ENCODE measurements around the gene FBXW11.
"Not testable (repeated sequence)": the region's sequence is repeated elsewhere in the genome, so short reads cannot be mapped to it uniquely, and the experiment has no call there.

FBXW11 gene

GRCh38 chr5:172028167-172028566 is 21.7 kb upstream of the FBXW11 start:
- H3K4me3 ChIP-seq (ENCODE audit: low read depth in 1 of 2, low read length in 2 of 2), result no peak overlapping the region
- H3K4me1 ChIP-seq (ENCODE audit: control insufficient read depth in 1 of 2, insufficient read depth in 2 of 2, low read length in 2 of 2), result no peaks in the 10 kb centered on the region
- no peak overlapping the region for H3K9ac ChIP-seq (ENCODE audit: low read depth in 1 of 2, low read length in 2 of 2)

GRCh38 chr5:172020110-172020786 is 13.8 kb upstream of the FBXW11 start:
- H3K27me3 ChIP-seq (ENCODE audit: control insufficient read depth in 1 of 2, insufficient read depth in 2 of 2, low read length in 2 of 2); H3K9ac ChIP-seq (ENCODE audit: low read depth in 1 of 2, low read length in 2 of 2); H3K36me3 ChIP-seq (ENCODE audit: control insufficient read depth in 1 of 2, insufficient read depth in 2 of 2, low read length in 2 of 2); H3K27ac ChIP-seq (ENCODE audit: low read depth, low read length); H3K4me3 ChIP-seq (ENCODE audit: low read depth in 1 of 2, low read length in 2 of 2); H3K9me3 ChIP-seq (ENCODE audit: control insufficient read depth in 1 of 2, low read length in 2 of 2); H3K4me1 ChIP-seq (ENCODE audit: control insufficient read depth in 1 of 2, insufficient read depth in 2 of 2, low read length in 2 of 2): not testable (repeated sequence)

More at GRCh38 chr5:172028167-172028566, 21.7 kb upstream of the FBXW11 start:
- Histone ChIP-seq H3K9me3 (ENCODE audit: control insufficient read depth in 1 of 2, low read length in 2 of 2) (no peaks in the 10 kb centered on the region), H3K36me3 (ENCODE audit: control insufficient read depth in 1 of 2, insufficient read depth in 2 of 2, low read length in 2 of 2) (no peaks in the 10 kb centered on the region), H3K27ac (ENCODE audit: low read depth, low read length) (no peak overlapping the region), H3K27me3 (ENCODE audit: control insufficient read depth in 1 of 2, insufficient read depth in 2 of 2, low read length in 2 of 2) (no peaks in the 10 kb centered on the region)

GRCh38 chr5:172015346-172015745 is 8.9 kb upstream of the FBXW11 start:
- H3K36me3 ChIP-seq (ENCODE audit: control insufficient read depth in 1 of 2, insufficient read depth in 2 of 2, low read length in 2 of 2), result no peaks in the 10 kb centered on the region

DNA sequence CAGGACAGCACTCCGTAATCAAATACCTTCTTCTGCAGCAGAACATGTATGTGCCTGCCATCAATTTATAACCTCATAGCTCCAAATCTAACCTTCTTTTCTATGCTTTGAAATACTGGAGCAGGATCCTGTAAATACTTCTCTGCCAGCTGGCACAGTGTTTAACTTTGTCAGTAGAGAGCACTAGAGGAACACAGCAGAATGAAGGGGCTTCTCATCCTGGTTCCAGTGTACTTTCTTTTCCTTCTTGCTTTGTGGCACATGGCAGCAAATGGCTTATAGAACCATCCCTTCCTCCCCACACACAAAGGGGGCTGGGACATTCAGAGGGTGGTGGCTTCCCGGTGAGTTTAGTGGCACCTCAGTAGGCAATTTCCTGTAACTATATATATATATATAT is 3.8 kb upstream of the FBXW11 start:
- Histone ChIP-seq H3K36me3 (ENCODE audit: control insufficient read depth in 1 of 2, insufficient read depth in 2 of 2, low read length in 2 of 2) (no peaks in the 10 kb centered on the region), H3K9me3 (ENCODE audit: control insufficient read depth in 1 of 2, low read length in 2 of 2) (no peaks in the 10 kb centered on the region), H3K27me3 (ENCODE audit: control insufficient read depth in 1 of 2, insufficient read depth in 2 of 2, low read length in 2 of 2) (no peaks in the 10 kb centered on the region), H3K27ac (ENCODE audit: low read depth, low read length) (no peak overlapping the region), H3K9ac (ENCODE audit: low read depth in 1 of 2, low read length in 2 of 2) (no peak overlapping the region), H3K4me1 (ENCODE audit: control insufficient read depth in 1 of 2, insufficient read depth in 2 of 2, low read length in 2 of 2) (peaks cover 12 to 13% of the 10 kb centered on the region in 2 donors), H3K4me3 (ENCODE audit: low read depth in 1 of 2, low read length in 2 of 2) (no peak overlapping the region)

More at GRCh38 chr5:172015346-172015745, 8.9 kb upstream of the FBXW11 start:
- no peaks in the 10 kb centered on the region for H3K9me3 ChIP-seq (ENCODE audit: control insufficient read depth in 1 of 2, low read length in 2 of 2)
- H3K27me3 ChIP-seq (ENCODE audit: control insufficient read depth in 1 of 2, insufficient read depth in 2 of 2, low read length in 2 of 2), result no peaks in the 10 kb centered on the region
- no peak overlapping the region for H3K27ac ChIP-seq (ENCODE audit: low read depth, low read length)
- no peaks in the 10 kb centered on the region for H3K4me1 ChIP-seq (ENCODE audit: control insufficient read depth in 1 of 2, insufficient read depth in 2 of 2, low read length in 2 of 2)
- H3K9ac ChIP-seq (ENCODE audit: low read depth in 1 of 2, low read length in 2 of 2), result no peak overlapping the region
- no peak overlapping the region for H3K4me3 ChIP-seq (ENCODE audit: low read depth in 1 of 2, low read length in 2 of 2)

- no peak overlapping the region for H3K9ac ChIP-seq (ENCODE audit: low read depth in 1 of 2, low read length in 2 of 2)
- peaks cover 18 to 19% of the 10 kb centered on the region in 2 donors for H3K4me1 ChIP-seq (ENCODE audit: control insufficient read depth in 1 of 2, insufficient read depth in 2 of 2, low read length in 2 of 2)
- no peak overlapping the region for H3K27ac ChIP-seq (ENCODE audit: low read depth, low read length)
- no peaks in the 10 kb centered on the region for H3K36me3 ChIP-seq (ENCODE audit: control insufficient read depth in 1 of 2, insufficient read depth in 2 of 2, low read length in 2 of 2)
- no peaks in the 10 kb centered on the region for H3K27me3 ChIP-seq (ENCODE audit: control insufficient read depth in 1 of 2, insufficient read depth in 2 of 2, low read length in 2 of 2)
- H3K4me3 ChIP-seq (ENCODE audit: low read depth in 1 of 2, low read length in 2 of 2), result no peak overlapping the region
- no peaks in the 10 kb centered on the region for H3K9me3 ChIP-seq (ENCODE audit: control insufficient read depth in 1 of 2, low read length in 2 of 2)
Observed at GRCh38 chr5:172009536-172010270, 3.3 kb upstream of the FBXW11 start.

DNA sequence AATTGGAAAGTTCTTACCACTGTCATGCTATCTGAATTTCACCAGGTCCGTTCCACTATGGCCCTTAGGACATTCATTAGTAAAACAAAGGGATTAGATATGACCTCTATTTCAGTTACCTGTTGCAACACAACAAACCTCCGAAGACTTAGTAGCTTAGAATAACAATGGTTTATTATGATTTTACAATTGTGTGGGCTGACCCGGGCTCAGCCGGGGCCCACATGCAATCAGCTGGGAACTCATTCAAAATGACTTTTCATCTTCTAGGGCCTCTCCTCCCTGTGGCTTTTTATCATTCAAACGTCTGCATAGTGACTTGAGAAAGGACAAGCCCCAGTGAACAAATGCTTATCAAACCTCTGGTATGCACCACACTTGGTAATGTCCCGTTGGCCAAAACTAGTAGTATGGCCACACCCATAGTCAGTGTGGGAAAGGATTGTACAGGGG is 2.3 kb upstream of the FBXW11 start:
- H3K4me1 ChIP-seq (ENCODE audit: control insufficient read depth in 1 of 2, insufficient read depth in 2 of 2, low read length in 2 of 2), result peaks cover 26 to 28% of the 10 kb centered on the region in 2 donors
- H3K9ac ChIP-seq (ENCODE audit: low read depth in 1 of 2, low read length in 2 of 2), result no peak overlapping the region
- no peaks in the 10 kb centered on the region for H3K9me3 ChIP-seq (ENCODE audit: control insufficient read depth in 1 of 2, low read length in 2 of 2)
- H3K27me3 ChIP-seq (ENCODE audit: control insufficient read depth in 1 of 2, insufficient read depth in 2 of 2, low read length in 2 of 2), result no peaks in the 10 kb centered on the region
- H3K36me3 ChIP-seq (ENCODE audit: control insufficient read depth in 1 of 2, insufficient read depth in 2 of 2, low read length in 2 of 2), result no peaks in the 10 kb centered on the region
- H3K4me3 ChIP-seq (ENCODE audit: low read depth in 1 of 2, low read length in 2 of 2), result no peak overlapping the region
- no peak overlapping the region for H3K27ac ChIP-seq (ENCODE audit: low read depth, low read length)

DNA sequence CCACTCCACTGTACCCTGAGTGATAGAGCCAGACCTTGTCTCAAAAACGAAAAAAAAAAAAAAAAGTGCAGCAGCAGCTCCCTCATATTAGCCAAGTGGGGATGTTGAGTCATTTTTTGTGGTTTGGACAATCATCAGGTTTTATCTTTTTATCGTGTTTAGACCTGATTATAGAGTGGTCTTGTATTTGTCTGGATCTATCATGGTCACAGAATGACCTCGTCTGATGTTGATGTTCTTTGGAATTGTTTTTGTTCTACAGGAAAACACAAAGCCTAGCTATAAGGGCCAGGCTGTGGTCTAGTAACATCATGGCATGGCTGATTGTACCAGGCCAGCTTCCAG is 1.6 kb upstream of the FBXW11 start:
- peaks cover 32 to 34% of the 10 kb centered on the region in 2 donors for H3K4me1 ChIP-seq (ENCODE audit: control insufficient read depth in 1 of 2, insufficient read depth in 2 of 2, low read length in 2 of 2)
- no peaks in the 10 kb centered on the region for H3K9me3 ChIP-seq (ENCODE audit: control insufficient read depth in 1 of 2, low read length in 2 of 2)
- H3K27me3 ChIP-seq (ENCODE audit: control insufficient read depth in 1 of 2, insufficient read depth in 2 of 2, low read length in 2 of 2), result no peaks in the 10 kb centered on the region
- H3K36me3 ChIP-seq (ENCODE audit: control insufficient read depth in 1 of 2, insufficient read depth in 2 of 2, low read length in 2 of 2), result no peaks in the 10 kb centered on the region
- no peak overlapping the region for H3K9ac ChIP-seq (ENCODE audit: low read depth in 1 of 2, low read length in 2 of 2)
- no peak overlapping the region for H3K4me3 ChIP-seq (ENCODE audit: low read depth in 1 of 2, low read length in 2 of 2)
- H3K27ac ChIP-seq (ENCODE audit: low read depth, low read length), result no peak overlapping the region

DNA sequence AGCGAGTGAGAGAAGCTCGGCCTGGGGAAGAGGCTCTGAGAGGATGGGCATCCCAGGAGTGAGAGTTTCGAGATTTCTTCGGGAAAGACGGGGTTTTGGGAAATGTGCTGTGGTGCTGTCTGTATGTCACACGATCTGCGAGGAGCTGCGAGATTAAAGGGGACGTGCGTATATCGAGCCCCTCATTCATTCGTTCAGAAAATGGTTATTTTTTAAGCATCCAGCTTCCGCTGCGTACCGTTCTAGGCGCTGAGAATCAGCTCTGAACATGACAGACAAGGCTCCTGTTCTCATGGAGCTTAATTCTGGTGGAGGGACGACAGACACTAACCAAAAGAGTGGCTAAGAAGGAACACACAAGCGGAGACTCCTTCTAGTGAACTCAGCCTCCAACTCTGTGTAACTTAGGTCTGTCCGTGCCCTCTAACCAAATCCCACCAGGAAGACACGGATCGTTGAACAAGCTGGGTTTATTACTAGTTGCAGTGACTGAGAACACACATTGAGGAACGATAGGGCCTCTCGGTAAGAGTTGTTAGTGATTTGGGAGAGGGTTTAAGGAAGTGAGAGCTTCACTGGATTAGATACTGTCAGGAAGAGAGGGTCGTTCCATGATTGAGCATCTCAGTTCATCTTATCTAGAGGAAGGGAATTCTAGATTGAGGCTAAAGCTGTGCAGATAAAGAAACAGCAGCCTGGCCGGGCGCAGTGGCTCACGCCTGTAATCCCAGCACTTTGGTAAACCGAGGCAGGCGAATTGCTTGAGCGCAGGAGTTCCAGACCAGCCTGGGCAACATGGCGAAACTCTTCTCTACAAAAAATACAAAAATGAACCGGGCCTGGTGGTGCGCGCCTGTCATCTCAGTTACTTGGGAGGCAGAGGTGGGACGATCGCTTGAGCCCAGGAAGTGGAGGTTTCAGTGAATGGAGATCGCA is 1.0 kb upstream of the FBXW11 start:
- peak overlapping the region; percentile 91 to 99 for H3K4me3 ChIP-seq (ENCODE audit: low read depth in 1 of 2, low read length in 2 of 2)
- no peaks in the 10 kb centered on the region for H3K27me3 ChIP-seq (ENCODE audit: control insufficient read depth in 1 of 2, insufficient read depth in 2 of 2, low read length in 2 of 2)
- peak overlapping the region; percentile 88 to 92 for H3K9ac ChIP-seq (ENCODE audit: low read depth in 1 of 2, low read length in 2 of 2)
- H3K4me1 ChIP-seq (ENCODE audit: control insufficient read depth in 1 of 2, insufficient read depth in 2 of 2, low read length in 2 of 2), result peaks cover 37 to 38% of the 10 kb centered on the region in 2 donors
- no peaks in the 10 kb centered on the region for H3K9me3 ChIP-seq (ENCODE audit: control insufficient read depth in 1 of 2, low read length in 2 of 2)
- no peaks in the 10 kb centered on the region for H3K36me3 ChIP-seq (ENCODE audit: control insufficient read depth in 1 of 2, insufficient read depth in 2 of 2, low read length in 2 of 2)
- H3K27ac ChIP-seq (ENCODE audit: low read depth, low read length), result peak overlapping the region; percentile 98

DNA sequence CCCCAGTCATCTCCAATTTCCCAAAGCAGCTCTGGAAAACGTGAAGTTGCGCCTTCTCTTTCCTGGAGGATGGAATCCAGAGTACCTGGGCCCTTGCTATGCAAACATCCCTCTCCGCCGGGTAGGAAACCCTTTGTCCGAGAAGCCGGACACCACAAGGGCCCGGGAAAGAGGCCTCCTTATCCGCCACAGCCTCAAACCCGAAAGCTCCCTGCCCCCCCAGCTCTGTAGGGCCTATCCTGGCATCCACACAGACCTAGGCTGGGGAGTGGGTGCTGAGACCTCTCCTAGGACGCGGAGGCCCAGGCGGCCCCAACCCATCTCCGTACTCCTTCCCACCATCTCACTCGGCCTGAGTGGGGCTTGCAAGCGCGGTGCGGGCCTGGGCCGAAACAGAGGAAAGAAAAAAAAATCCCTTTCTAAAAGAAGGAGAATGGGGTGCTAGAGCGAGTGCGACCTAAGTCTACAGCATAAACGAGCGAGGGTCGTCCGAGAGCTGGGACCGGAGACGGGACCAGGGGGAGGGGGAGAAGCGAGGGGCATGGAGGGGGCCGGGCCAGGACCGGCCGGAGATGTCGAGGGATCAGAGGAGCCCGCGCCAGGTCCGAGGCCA is 624 bp downstream of the FBXW11 start:
- Histone ChIP-seq H3K9me3 (ENCODE audit: control insufficient read depth in 1 of 2, low read length in 2 of 2) (no peaks in the 10 kb centered on the region), H3K9ac (ENCODE audit: low read depth in 1 of 2, low read length in 2 of 2) (peak overlapping the region; percentile 88 to 92), H3K4me1 (ENCODE audit: control insufficient read depth in 1 of 2, insufficient read depth in 2 of 2, low read length in 2 of 2) (peaks cover 49 to 50% of the 10 kb centered on the region in 2 donors)

More for the DNA sequence above, 624 bp downstream of the FBXW11 start:
- Histone ChIP-seq H3K36me3 (ENCODE audit: control insufficient read depth in 1 of 2, insufficient read depth in 2 of 2, low read length in 2 of 2) (no peaks in the 10 kb centered on the region), H3K4me3 (ENCODE audit: low read depth in 1 of 2, low read length in 2 of 2) (peak overlapping the region; percentile 91 to 99), H3K27me3 (ENCODE audit: control insufficient read depth in 1 of 2, insufficient read depth in 2 of 2, low read length in 2 of 2) (no peaks in the 10 kb centered on the region), H3K27ac (ENCODE audit: low read depth, low read length) (peak overlapping the region; percentile 98)
